Smooth muscle cell of the umbilical artery (primary cell): ENCODE measurements around the gene SNRNP200. TPM values are rescaled to one million over a fixed set of nuclear protein-coding genes. Genes with fewer than 3 reads are reported as not detected.

ENCODE experiments used
- total RNA-seq: library from RNA; depleted of rRNA; stranded (reverse); fragments of >200 nt; gene quantifications from 2 replicates; pipeline ENCODE4 v1.2.3, GENCODE V29; 2014

Gene SNRNP200
- total RNA-seq, result 47.8 and 76.7 TPM in 2 replicates

DNA sequence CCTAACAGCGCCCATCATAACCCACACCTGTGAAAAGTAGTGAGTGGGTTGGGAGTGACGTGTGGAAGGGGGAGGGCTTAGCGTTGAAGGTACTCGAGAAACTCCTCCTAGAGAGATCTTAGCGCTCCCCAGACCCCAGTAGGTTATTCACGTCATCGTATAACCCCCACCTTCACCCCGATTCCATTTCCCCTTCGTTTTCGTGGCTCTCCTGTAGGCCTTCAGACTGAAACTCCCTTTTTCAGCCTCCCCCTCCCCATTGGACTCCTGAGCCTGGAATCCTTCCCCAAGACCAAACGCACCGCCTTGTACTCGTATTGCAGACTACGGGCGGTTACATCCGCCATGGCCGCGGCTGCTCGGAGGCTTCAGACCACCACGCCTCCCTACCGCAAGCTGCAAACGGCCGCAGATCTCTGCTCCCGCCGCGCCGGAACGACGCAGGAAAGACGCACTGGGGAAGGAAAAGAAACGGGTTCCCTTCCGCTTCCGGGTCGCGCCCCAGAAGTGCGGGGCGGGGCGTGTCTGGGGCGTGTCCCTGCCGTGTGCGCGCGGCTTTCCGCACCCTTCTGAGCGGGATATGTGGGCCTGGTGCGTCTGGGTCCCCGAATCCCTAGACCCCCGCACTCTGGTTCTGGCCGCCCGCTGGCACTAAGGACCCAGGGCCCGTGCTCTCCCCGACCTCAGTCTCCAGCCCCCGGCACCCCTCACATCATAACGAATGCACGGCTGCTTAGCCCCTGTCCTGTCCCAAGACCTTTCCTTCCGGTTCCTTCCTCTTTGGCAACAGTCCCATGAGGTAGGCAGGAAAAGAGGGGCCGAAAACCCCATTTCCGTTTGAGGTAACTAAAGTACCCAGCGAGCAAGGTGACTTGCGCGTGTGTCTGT, at the start of gene SNRNP200:
Gene SNRNP200 (minus strand): TSS at position 456 of the 888 bp plus-strand sequence. CDS start 109 bp downstream, at position 347.

DNA sequence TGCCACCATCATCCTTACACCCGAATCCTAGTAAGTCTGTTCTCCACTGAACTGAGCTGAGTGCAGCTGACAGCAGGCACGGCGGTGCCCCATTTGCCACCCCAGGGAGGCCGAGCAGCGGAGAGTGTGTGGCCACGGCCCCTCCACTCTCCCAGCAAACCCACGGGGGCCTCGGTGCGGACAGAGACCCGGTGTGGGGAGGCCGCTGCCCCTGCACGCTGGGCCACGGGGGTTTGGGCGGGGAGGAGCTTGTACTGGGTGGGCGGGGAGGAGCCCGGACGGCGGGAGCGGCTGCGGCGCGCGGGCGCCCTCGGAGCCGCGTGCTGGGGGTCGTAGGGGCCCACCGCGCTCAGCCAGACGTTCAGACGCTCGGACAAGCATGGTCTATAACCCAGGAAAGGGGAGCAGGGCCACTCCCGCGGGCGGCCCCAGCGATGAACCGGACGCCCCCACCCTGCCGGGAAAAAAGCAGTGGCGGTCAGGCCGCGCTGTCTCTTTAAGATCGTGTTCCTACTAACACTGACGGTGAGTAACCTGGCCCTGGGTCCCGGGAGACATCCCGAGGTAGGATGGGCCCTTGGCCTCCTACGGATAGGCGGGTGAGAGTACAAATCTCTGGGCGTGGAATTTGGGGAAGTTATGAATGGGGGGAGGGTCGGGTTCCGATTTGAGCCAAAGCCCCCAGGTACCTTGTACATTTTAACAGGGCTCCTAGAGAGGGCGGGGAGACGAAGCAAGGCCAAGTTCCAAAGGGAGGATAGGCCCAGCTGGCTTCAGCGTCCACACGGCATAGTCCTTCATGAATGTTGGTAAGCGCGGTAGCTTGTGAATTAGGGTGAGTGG, 19.9 kb upstream of the SNRNP200 start, which contains the start of gene ITPRIPL1:
Gene ITPRIPL1 (plus strand): TSS at position 277 of the 843 bp plus-strand sequence. CDS start 523 bp downstream, at position 800.

DNA sequence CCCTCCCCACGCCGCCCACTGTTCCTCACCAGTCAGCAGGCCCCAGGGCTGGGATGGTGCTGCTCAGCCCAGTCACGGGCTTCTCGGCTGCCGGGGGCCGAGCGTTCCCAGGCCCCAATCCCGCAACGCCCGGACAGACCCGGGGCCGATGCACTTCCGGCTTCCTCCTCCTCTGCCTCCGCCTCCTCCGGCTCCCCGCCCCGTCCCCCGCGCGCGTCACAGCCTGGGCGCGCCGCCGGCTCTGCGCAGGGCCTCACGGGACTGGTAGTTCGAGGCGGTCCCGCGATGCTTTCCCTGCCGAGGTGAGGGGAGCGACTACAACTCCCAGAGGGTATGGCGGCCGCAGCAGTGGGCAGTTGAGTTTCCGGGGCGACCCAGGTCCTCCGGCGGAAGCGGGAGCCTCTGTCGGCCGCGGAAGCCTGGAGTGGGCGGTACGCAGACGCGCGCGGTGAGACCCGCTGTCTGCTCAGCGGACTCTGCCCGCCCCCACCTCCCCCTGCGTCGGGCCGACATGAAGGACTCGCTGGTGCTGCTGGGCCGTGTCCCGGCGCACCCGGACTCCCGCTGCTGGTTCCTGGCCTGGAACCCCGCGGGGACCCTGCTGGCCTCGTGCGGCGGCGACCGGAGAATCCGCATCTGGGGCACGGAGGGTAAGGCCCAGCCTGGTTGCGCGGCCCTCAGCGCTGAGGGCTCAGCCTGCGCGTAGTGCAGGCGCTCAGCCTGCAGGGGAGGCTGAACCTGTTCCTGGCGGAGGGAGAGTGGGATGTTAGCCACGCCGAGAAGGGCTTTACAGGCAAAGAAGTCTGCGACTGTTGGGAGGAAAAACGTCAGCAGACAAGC, 39.3 kb downstream of the SNRNP200 start, which contains the start of the genes CIAO1 and TMEM127:
Gene CIAO1 (plus strand): TSS at position 386 of the 840 bp plus-strand sequence. CDS start 126 bp downstream, at position 512.
Gene TMEM127 (minus strand): TSS at position 158 of the 840 bp plus-strand sequence. CDS start 616 bp downstream, outside the sequence.

Other genes with a start within 250 kb of the SNRNP200 start
- gene ADRA2B, start 189.0 kb downstream of the SNRNP200 start, total RNA-seq, result not detected in 2 replicates
- 0.23 TPM in 1 of 2 replicates, not detected in the other for gene ASTL, start 167.0 kb downstream of the SNRNP200 start, total RNA-seq
- 3.0 and 4.2 TPM in 2 replicates for gene DUSP2, start 160.1 kb downstream of the SNRNP200 start, total RNA-seq
- 108 and 144 TPM in 2 replicates for gene STARD7, start 96.7 kb downstream of the SNRNP200 start, total RNA-seq
- 18.7 and 24.3 TPM in 2 replicates for gene TMEM127, start 39.5 kb downstream of the SNRNP200 start, total RNA-seq
- 76.2 and 91.8 TPM in 2 replicates for gene CIAO1, start 39.3 kb downstream of the SNRNP200 start, total RNA-seq
- 0.30 and 1.5 TPM in 2 replicates for gene ITPRIPL1, start 19.8 kb upstream of the SNRNP200 start, total RNA-seq
- 0.89 and 10.4 TPM in 2 replicates for gene NCAPH, start 30.2 kb upstream of the SNRNP200 start, total RNA-seq
- not detected in 2 replicates for gene NEURL3, start 199.8 kb upstream of the SNRNP200 start, total RNA-seq
- gene ARID5A, start 231.2 kb upstream of the SNRNP200 start, total RNA-seq, result 3.0 and 4.4 TPM in 2 replicates